Activated naive CD8-positive, alpha-beta T cell treated with anti-CD3 and anti-CD28 coated beads for 36 hours (primary cell): ENCODE measurements around the gene HMCN1. TPM values are rescaled to one million over a fixed set of nuclear protein-coding genes. Genes with fewer than 3 reads are reported as not detected.

ENCODE experiments used
- DNase-seq: peaks from one replicate; pipeline ENCODE4 v3.0.0; 2021
- H3K27ac Mint-ChIP-seq: one replicate; pipeline ENCODE4 v1.8.0; 2022; ENCODE audit warnings: mild to moderate bottlenecking, moderate library complexity, mixed read lengths
- H3K27me3 Mint-ChIP-seq: one replicate; pipeline ENCODE4 v1.8.0; 2022; ENCODE audit warnings: mild to moderate bottlenecking, mixed read lengths
- H3K36me3 Mint-ChIP-seq: one replicate; pipeline ENCODE4 v1.8.0; 2021; ENCODE audit warnings: mild to moderate bottlenecking, mixed read lengths
- H3K4me1 Mint-ChIP-seq: one replicate; pipeline ENCODE4 v1.8.0; 2021; ENCODE audit warnings: mixed read lengths
- H3K4me3 Mint-ChIP-seq: one replicate; pipeline ENCODE4 v1.8.0; 2022; ENCODE audit warnings: mild to moderate bottlenecking, moderate library complexity, mixed read lengths
- H3K9me3 Mint-ChIP-seq: one replicate; pipeline ENCODE4 v1.8.0; 2022; ENCODE audit warnings: mixed read lengths
- total RNA-seq, 2 experiments: library from RNA; stranded (reverse); gene quantifications; one replicate each; pipeline ENCODE4 v1.2.3, GENCODE V29; 2021

HMCN1 gene
- total RNA-seq, 2 experiments from 2014 or later: 0.02 to 0.04 TPM

DNA sequence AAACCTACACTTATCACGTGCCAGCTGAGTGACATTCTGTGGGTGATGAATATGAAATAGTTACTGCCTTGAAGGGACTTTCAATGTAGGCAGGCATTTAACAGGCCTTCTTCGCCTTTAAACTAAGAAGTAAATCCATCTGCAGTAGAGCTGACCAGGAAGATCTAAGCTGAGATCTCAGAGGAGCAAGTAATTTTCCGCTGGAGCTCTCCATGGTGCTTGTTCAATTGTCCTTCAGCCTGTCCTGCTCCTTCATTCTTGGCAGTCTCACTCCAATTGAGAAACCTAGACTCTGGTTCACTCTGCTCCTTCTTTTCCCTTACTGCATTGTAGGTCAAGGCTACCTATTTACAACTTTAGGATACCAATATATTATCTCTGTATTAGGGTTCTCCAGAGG lies 183.5 kb downstream of the HMCN1 start:
- Mint-ChIP-seq H3K36me3 (no peaks in the 10 kb centered on the region), H3K9me3 (no peaks in the 10 kb centered on the region), H3K4me3 (no peak overlapping the region), H3K27me3 (peaks cover 4% of the 10 kb centered on the region), H3K27ac (no peak overlapping the region), H3K4me1 (no peaks in the 10 kb centered on the region)
- no peak for DNase-seq

DNA sequence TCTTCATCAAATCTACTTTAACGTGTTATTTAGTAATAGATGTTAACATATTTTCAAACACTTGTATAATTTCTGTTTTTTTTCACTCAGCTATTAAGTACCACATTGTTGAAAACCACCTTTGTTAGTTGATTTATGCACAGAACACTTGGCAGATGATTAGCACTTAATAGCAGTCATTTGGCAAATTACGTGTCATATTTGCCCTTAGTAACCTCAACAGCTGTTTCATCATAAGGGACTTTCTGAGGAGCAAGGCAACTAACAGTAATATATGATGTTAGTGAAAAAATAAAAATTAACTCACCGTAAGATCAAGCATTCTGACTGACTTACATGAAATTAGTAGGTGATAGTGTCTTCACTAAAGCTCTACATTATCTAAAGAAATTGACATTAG lies 186.4 kb downstream of the HMCN1 start:
- Mint-ChIP-seq H3K27me3 (no peaks in the 10 kb centered on the region), H3K9me3 (no peaks in the 10 kb centered on the region), H3K4me1 (no peaks in the 10 kb centered on the region), H3K4me3 (no peak overlapping the region), H3K27ac (no peak overlapping the region), H3K36me3 (no peaks in the 10 kb centered on the region)
- DNase-seq: no peak

DNA sequence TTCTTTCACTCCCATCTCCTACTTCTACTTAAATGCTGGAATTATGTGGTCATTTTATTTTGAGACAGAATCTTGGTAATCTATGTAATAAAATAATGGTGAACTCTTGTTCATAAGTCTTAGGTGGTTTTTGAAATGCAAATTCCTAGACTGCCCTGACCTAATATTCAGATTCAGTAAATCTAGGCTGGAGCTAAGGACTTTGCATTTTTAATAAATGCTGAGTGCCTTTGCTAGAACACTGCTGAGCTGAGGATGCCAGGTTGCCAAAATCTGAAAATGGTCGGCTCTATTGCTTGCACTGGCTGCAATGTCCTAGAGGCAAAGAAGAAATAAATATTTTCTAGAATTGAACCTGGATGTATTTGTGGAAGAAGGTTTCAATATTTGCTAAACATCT lies 187.4 kb downstream of the HMCN1 start:
- Mint-ChIP-seq H3K4me1 (no peaks in the 10 kb centered on the region), H3K27ac (no peak overlapping the region), H3K36me3 (no peaks in the 10 kb centered on the region), H3K27me3 (no peaks in the 10 kb centered on the region), H3K9me3 (no peaks in the 10 kb centered on the region), H3K4me3 (no peak overlapping the region)
- no peak for DNase-seq

DNA sequence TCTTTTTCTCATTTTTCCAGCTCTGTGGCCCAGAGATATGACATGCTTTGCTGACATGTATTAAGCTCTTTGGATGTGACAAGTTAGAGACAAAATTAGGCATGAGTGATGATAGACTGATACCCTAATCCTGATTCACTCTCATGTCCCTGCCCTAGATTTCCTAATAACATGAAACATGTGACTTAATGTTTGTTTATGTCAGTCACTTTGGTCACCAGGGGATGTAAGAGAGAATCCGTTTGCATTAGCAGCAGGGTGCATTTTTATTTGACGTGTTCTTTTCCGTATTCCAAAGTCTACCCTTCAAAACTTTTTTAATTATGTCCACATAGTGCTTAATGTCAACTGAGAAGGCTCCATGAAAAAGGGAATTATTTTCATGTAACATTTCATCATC lies 192.4 kb downstream of the HMCN1 start:
- H3K4me3 Mint-ChIP-seq: no peak overlapping the region
- H3K27me3 Mint-ChIP-seq: no peaks in the 10 kb centered on the region
- no peak for DNase-seq

DNA sequence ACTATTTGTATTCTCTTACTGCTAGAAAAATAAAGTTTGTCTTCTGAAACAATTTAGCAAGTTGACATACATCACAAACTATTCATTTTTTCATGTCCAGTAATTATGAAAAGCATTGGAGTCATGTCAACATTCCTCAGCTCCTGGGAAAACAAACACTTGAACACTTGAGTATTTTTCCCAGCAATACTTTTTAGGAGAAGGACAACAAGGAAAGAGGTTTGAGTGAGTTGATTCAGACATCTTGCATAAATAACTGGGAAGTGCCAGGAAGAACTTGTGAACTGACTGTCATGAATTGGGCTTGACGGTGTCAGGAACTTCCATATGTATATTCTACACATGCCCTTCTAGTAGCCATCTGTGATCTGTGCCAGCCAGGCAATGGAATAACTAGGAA lies 195.6 kb downstream of the HMCN1 start:
- Mint-ChIP-seq H3K4me1 (no peaks in the 10 kb centered on the region), H3K36me3 (no peaks in the 10 kb centered on the region), H3K9me3 (no peaks in the 10 kb centered on the region), H3K27ac (no peak overlapping the region), H3K4me3 (no peak overlapping the region), H3K27me3 (no peaks in the 10 kb centered on the region)
- no peak for DNase-seq

More for the DNA sequence above, 192.4 kb downstream of the HMCN1 start:
- no peaks in the 10 kb centered on the region for H3K36me3 Mint-ChIP-seq
- H3K27ac Mint-ChIP-seq: no peak overlapping the region
- H3K4me1 Mint-ChIP-seq: no peaks in the 10 kb centered on the region
- no peaks in the 10 kb centered on the region for H3K9me3 Mint-ChIP-seq

DNA sequence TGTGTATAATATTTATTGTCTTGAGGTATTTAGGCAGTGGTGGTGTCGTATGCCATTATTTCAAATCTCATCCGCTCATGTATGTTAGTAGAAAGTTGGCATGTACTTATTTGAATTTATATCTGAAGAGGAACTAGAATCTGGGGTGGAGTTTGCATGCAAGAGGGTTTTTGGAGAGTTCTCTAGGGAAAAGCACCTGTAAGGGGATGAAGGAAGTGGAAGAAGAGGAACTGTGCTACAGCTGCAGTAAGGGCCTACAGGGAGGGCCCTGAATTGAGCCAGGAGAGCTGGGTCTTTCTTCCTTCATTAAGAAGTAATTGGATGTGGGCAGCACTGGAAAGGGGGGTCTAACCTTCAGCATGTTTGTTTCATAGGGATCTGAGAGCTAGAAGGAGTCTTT lies 197.2 kb downstream of the HMCN1 start:
- DNase-seq: no peak
- no peaks in the 10 kb centered on the region for H3K36me3 Mint-ChIP-seq
- no peak overlapping the region for H3K27ac Mint-ChIP-seq
- H3K4me1 Mint-ChIP-seq: no peaks in the 10 kb centered on the region
- H3K27me3 Mint-ChIP-seq: no peaks in the 10 kb centered on the region
- H3K4me3 Mint-ChIP-seq: no peak overlapping the region
- no peaks in the 10 kb centered on the region for H3K9me3 Mint-ChIP-seq

DNA sequence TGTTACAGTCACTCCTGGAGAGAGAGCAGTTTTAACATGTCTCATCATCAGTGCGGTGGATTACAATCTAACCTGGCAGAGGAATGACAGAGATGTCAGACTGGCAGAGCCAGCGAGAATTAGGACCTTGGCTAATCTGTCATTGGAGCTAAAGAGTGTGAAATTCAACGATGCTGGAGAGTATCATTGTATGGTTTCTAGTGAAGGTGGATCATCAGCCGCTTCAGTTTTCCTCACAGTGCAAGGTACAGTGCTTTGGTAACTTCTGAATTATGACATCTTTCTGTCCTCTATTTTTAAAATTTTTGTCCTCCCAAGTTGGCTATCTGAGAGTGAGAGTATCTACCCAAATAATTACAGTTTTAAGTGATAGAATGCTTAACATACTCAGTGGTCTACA lies 199.4 kb downstream of the HMCN1 start:
- Mint-ChIP-seq H3K36me3 (no peaks in the 10 kb centered on the region), H3K4me1 (no peaks in the 10 kb centered on the region), H3K4me3 (no peak overlapping the region), H3K27me3 (no peaks in the 10 kb centered on the region), H3K9me3 (peaks cover 4% of the 10 kb centered on the region), H3K27ac (no peak overlapping the region)
- no peak for DNase-seq

DNA sequence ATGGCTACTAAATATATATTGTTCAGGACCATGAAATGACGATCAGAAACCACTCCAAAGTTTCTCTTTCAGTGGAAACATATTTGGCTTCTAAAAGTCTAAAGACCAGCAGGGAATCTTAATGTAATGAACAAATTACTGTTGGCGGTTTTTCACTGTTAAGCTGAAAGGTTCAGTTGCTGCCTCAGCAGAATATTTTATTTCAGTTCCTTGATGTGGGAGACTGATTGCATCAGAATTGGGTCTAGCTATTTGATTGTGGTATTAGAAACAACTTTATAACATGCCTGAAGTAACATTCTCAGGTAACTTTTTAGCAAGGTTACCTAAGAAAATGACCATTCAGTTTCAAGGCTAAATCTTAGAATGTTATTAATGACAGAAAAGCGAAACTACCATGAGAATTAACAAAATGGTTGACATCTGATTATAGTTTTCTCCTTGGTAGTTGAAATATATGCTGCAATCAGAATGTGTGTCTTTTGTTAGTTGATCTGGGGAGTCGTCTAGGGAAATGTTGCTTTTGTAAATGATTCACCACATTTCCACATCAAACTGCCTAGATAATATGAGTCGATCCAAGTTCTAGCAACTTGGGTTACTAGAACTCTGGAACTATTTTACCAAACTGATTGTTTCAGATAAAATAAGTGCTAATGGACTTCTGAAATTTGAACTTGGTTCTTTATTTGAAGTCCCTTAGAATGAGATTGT lies 200.4 kb downstream of the HMCN1 start:
- Mint-ChIP-seq H3K4me1 (no peaks in the 10 kb centered on the region), H3K36me3 (no peaks in the 10 kb centered on the region), H3K27ac (no peak overlapping the region), H3K4me3 (no peak overlapping the region), H3K9me3 (peaks cover 4% of the 10 kb centered on the region), H3K27me3 (no peaks in the 10 kb centered on the region)
- no peak for DNase-seq

DNA sequence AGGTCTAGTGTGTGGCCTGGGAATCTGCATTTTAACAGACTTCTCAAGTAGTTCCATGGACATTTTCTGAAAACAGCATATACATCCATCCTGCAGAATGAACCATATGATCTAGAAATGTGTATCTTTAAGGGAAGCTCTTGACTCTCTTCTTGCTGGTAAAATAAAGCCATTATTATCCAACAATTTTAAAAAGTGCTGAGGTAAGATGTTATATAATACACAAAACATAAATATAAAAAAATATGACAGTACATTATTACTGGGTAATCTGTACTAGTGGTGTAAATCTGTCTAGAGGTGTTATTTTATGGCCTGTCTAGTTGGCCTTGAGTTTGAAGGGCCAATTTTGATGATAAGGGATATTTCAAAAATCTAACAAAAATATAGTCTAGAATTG lies 201.2 kb downstream of the HMCN1 start:
- Mint-ChIP-seq H3K4me3 (no peak overlapping the region), H3K36me3 (no peaks in the 10 kb centered on the region), H3K27me3 (no peaks in the 10 kb centered on the region), H3K27ac (no peak overlapping the region), H3K9me3 (peaks cover 4% of the 10 kb centered on the region), H3K4me1 (no peaks in the 10 kb centered on the region)
- DNase-seq: no peak

DNA sequence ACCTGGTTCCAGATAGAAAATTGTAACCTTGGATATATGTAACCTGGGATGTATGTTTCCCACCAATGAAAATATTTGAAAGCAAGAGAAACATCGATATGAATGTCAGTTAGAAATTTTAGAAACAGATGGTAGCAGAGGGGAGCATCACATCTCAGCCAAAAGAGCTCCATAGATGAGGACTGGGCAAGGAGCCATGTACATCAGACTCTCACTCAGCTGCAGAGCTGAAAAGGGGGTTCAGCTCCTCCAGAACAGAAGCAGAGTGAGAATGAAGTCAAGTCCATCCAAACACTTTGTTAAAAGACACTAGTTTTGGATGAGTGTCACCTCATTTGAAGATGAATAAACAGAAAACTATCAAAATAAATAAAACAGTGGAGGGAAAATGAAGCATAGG lies 202.4 kb downstream of the HMCN1 start:
- peaks cover 4% of the 10 kb centered on the region for H3K9me3 Mint-ChIP-seq
- H3K4me1 Mint-ChIP-seq: no peaks in the 10 kb centered on the region
- H3K4me3 Mint-ChIP-seq: no peak overlapping the region
- H3K27me3 Mint-ChIP-seq: no peaks in the 10 kb centered on the region
- no peaks in the 10 kb centered on the region for H3K36me3 Mint-ChIP-seq
- DNase-seq: no peak
- no peak overlapping the region for H3K27ac Mint-ChIP-seq

DNA sequence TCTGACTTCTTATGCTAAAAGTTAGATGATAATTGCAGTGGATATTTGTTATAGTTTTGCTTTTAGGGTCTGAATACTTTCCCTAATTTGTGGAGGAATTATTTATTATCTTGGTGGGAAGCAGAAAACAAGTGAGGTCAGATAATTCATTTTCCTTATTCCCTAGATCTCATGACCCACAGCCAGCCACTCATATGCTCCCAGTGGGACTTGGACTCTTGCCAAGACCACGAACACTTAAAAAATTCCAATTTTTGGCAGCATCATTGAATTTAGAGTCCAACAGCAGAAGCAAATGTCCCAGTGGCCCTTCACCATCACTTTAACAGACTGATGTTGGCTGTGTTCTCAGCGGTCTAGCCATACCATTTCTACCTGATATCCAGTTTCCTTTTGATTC lies 204.2 kb downstream of the HMCN1 start:
- Mint-ChIP-seq H3K4me1 (no peaks in the 10 kb centered on the region), H3K9me3 (peaks cover 4% of the 10 kb centered on the region), H3K4me3 (no peak overlapping the region), H3K27me3 (no peaks in the 10 kb centered on the region), H3K27ac (no peak overlapping the region), H3K36me3 (no peaks in the 10 kb centered on the region)
- DNase-seq: no peak

DNA sequence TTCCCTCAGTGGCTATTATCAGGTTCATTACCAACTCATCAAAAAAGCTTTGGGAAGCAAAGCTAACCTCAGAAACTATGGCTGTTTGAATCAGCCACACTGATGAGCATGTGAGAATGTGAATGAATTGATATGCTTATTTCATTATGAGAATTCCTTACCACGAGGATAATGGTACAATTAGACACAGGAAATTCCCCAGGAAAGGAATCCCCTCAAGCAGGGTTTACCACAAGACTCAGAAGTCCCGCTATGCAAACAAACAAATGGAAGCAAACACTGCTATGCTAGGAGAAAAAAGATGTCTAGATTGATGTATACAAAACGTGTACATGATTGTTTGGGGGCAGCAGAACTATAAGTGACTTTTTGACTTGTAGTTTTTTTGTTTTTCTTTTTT lies 205.0 kb downstream of the HMCN1 start:
- no peaks in the 10 kb centered on the region for H3K27me3 Mint-ChIP-seq
- no peak for DNase-seq
- no peaks in the 10 kb centered on the region for H3K4me1 Mint-ChIP-seq
- no peaks in the 10 kb centered on the region for H3K36me3 Mint-ChIP-seq
- H3K4me3 Mint-ChIP-seq: no peak overlapping the region
- H3K27ac Mint-ChIP-seq: no peak overlapping the region
- H3K9me3 Mint-ChIP-seq: peaks cover 4% of the 10 kb centered on the region

DNA sequence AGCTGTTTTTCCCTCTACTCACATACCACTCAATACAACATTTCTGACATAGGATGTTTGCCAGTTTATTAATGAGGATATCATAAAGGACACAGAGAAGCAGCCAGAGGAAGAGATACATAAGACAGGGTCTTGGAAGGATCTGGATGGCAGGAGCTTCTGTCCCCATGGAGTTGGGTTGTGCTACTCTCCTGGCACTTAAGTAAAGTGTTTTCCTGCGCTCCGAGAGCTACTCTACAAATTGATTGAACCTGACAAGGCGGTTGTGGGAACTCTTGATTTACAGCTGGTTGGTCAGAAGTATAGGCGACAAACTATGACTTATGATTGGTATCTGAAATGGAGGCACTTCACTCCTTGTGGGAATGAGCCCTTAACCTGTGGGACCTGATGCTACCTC lies 208.8 kb downstream of the HMCN1 start:
- Mint-ChIP-seq H3K4me3 (no peak overlapping the region), H3K36me3 (no peaks in the 10 kb centered on the region), H3K4me1 (no peaks in the 10 kb centered on the region), H3K9me3 (no peaks in the 10 kb centered on the region), H3K27me3 (no peaks in the 10 kb centered on the region), H3K27ac (no peak overlapping the region)
- DNase-seq: no peak

DNA sequence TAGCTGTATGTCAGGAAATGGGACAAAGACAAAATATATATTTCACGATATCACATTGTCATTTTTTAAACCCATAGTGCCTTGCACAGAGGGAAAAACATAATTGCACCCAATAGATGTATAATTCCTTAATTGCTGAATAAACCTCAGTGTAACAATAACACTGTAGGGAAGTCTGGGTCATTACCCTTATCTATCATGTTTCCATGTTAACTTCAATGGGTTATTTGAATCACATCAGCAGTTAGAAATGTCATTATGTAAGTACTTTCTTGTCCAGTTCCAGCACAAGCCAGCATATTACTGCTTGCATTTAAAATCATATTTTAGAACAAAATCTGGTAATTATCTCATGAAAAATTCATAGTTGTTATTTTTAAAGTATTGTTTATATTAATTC lies 222.7 kb downstream of the HMCN1 start:
- no peak for DNase-seq
- H3K36me3 Mint-ChIP-seq: no peaks in the 10 kb centered on the region
- no peak overlapping the region for H3K4me3 Mint-ChIP-seq
- no peak overlapping the region for H3K27ac Mint-ChIP-seq
- H3K9me3 Mint-ChIP-seq: no peaks in the 10 kb centered on the region
- H3K4me1 Mint-ChIP-seq: no peaks in the 10 kb centered on the region
- H3K27me3 Mint-ChIP-seq: peaks cover 4% of the 10 kb centered on the region

DNA sequence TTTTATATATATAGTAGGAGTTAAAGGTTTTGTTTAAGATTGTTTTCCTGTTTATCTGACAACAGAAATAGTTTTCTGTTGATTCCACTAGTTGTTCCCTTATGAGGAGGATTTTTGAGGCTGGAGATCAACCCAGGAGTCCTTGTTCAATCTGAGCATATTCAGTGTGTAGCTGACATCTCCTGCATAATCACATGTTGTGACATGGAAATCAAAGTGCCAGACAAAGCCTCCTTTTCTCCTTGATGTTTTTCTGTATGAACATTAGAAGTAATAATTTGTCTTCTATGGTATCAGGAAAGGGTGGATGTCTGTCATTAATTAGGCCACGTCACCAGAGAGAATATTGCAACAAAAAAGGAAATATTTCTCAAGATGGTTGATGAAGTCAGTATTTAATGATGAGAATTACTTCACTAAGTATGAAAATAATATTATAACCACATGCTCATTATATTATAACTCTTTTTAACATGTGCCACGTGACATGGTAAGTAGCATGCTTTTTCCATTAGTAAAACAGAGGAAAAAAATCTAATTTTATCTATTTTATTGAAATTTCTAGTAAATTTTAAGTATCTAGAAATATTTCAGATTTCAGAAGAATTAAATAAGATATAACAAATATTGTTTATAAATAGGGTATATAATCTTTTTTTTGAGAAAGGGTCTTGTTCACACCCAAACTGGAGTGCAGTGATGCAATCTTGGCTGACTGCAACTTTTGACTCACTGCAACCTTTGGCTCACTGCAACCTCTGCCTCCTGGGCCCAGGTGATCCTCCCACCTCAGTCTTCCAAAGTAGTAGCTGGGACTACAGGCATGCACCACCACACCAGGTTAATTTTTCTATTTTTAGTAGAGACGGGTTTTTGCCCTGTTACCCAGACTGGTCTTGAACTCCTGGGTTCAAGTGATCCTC lies 223.5 kb downstream of the HMCN1 start:
- Mint-ChIP-seq H3K27me3 (peaks cover 4% of the 10 kb centered on the region), H3K4me3 (no peak overlapping the region), H3K36me3 (no peaks in the 10 kb centered on the region), H3K4me1 (no peaks in the 10 kb centered on the region), H3K27ac (no peak overlapping the region), H3K9me3 (no peaks in the 10 kb centered on the region)
- DNase-seq: no peak
